BE2C (cell line): ENCODE results near the gene TTC38.

Experiments
- DNase-seq: peaks from one replicate; pipeline ENCODE4 v3.0.0-alpha.2; 2020
- H3K27me3 ChIP-seq: fragments of 250-450 bp; sonication (Bioruptor Pico); 2 replicates; pipeline ENCODE4 v1.5.1; 2020; ENCODE audit warnings: mild to moderate bottlenecking
- H3K36me3 ChIP-seq: fragments of 250-450 bp; sonication (Bioruptor Pico); 2 replicates; pipeline ENCODE4 v1.5.1; 2020; ENCODE audit warnings: mild to moderate bottlenecking
- H3K4me1 ChIP-seq: fragments of 250-450 bp; sonication (Bioruptor Pico); 2 replicates; pipeline ENCODE4 v1.5.1; 2020
- H3K4me3 ChIP-seq: 2 replicates; pipeline ENCODE4 v1.5.1; 2011; ENCODE audit warnings: low read depth, low read length
- H3K9me3 ChIP-seq: fragments of 250-450 bp; sonication (Bioruptor Pico); 2 replicates; pipeline ENCODE4 v1.5.1; 2020
- TF ChIP-seq, protein P1 (sequence below): IDR thresholded peaks from 2 replicates; pipeline ENCODE4 v1.5.1; 2012; ENCODE audit warnings: mild to moderate bottlenecking, low read depth, low read length

TTC38 gene

DNA sequence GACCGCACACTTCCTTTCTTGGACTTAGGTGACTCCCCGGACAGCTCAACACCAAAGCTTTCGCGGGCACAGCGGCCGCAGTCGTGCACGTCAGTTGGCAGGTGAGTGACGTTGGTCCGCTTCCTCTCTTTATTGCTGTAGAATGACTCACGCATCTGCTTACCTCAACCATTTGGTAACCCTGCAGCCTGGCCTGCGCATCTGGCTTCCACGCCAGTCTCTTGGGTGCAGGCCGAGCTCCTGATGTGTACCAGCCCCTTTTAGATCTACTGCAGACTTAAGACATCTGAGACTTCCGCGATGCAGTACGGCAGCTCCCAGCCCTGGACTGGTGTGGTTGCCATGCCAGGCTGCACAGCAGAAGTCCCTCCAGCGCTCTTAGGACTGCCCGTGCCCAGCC, 55.4 kb downstream of the TTC38 start:
- no peak overlapping the region for H3K4me3 ChIP-seq
- no peak for DNase-seq
- TF ChIP-seq, protein P1, sequence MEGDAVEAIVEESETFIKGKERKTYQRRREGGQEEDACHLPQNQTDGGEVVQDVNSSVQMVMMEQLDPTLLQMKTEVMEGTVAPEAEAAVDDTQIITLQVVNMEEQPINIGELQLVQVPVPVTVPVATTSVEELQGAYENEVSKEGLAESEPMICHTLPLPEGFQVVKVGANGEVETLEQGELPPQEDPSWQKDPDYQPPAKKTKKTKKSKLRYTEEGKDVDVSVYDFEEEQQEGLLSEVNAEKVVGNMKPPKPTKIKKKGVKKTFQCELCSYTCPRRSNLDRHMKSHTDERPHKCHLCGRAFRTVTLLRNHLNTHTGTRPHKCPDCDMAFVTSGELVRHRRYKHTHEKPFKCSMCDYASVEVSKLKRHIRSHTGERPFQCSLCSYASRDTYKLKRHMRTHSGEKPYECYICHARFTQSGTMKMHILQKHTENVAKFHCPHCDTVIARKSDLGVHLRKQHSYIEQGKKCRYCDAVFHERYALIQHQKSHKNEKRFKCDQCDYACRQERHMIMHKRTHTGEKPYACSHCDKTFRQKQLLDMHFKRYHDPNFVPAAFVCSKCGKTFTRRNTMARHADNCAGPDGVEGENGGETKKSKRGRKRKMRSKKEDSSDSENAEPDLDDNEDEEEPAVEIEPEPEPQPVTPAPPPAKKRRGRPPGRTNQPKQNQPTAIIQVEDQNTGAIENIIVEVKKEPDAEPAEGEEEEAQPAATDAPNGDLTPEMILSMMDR = no peak
- H3K36me3 ChIP-seq = peaks cover 79% of the 10 kb centered on the region
- H3K27me3 ChIP-seq = no peaks in the 10 kb centered on the region
- H3K4me1 ChIP-seq = no peaks in the 10 kb centered on the region
- H3K9me3 ChIP-seq = no peaks in the 10 kb centered on the region

DNA sequence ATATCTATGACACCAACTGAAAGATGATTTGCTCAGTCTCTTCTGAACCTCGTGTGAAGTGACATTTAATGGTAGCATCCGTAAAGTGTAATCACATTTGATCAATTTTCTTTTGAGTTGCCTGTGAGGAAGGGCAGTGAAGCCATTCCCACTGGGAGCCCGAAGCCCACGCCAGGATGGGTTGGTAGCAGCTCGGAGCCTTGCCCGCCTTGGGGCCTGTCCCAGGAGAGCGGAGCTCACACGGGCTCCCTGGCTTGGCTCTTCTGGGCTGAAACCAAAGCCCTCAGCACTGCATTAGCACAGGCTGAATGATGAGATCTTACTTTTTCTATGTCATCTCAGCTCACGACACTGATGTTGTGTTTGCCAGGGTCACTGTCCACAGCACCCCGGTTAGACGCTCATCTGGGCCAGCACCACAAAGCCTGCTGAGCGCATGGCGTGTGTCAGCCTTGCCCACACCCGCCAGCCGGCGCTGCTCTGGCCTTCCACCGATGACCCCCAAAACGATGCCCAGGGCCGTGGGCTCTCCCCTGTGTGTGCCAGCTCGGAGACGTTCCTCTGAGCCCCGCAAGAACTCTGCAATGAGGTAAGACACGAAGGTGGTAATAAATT, 58.4 kb downstream of the TTC38 start:
- Histone ChIP-seq H3K4me3 (no peak overlapping the region), H3K27me3 (no peaks in the 10 kb centered on the region), H3K36me3 (peaks cover 77% of the 10 kb centered on the region), H3K9me3 (no peaks in the 10 kb centered on the region), H3K4me1 (no peaks in the 10 kb centered on the region)
- TF ChIP-seq, protein P1 = no peak
- DNase-seq = no peak

DNA sequence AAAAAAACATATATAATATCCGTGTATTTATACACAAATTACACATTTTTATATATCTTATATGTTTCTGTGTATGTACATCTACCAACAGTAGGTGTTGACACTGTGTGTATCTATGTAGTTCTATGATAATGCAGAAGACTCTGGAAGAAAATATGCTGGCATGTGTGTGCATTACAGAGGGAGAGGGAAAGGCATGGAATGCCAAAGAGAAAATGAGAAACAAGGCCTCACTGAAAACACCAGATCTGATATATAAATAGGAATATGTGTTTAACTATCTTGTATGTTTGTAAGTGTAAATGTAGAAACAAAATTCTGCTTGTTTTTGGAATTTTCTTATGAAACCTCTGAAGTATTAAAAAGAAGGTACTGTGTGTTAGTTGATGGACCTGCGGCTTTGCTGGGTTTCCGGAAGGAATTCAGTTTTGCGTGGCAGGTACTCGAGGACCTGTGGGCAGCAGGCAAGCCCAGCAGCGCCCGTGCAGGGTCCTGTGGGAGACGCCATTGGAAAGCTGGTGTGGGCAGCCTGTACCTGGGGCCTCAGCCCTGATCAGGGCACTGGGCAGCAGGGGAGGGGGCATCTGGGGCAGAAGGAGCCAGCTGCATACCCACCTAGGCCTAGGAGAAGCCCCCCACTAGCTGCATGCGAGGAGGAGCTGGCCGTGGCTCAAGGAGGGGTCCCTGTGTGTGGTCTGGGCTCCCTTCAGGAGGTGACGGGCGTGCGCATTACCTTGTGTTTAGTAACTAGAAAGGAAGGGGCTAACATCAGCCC, 60.1 kb downstream of the TTC38 start:
- H3K27me3 ChIP-seq = no peaks in the 10 kb centered on the region
- H3K4me3 ChIP-seq = no peak overlapping the region
- TF ChIP-seq, protein P1 = no peak
- H3K36me3 ChIP-seq = peaks cover 85% of the 10 kb centered on the region
- H3K4me1 ChIP-seq = no peaks in the 10 kb centered on the region
- DNase-seq = no peak
- no peaks in the 10 kb centered on the region for H3K9me3 ChIP-seq

DNA sequence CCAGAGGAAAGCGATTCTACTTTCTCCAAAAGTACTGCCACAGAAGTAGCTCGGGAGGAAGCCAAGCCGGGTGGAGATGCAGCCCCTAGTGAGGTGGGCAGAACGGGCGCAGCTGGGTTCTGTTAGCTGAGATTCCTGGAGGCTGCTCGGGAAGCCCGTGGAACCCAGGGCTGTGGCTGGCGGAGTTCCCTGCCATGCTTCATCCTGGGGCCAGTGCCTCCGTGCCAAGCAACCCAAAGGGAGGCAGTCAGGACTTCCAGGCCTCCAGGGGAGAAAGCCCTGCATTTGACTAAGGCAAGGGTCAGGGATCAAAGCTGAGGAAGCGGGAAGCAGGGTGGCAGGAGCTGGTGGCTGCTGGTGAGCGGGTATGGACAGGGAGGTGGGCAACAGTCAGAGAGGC, 61.0 kb downstream of the TTC38 start:
- Histone ChIP-seq H3K27me3 (no peaks in the 10 kb centered on the region), H3K36me3 (peaks cover 81% of the 10 kb centered on the region), H3K4me1 (no peaks in the 10 kb centered on the region), H3K4me3 (no peak overlapping the region), H3K9me3 (no peaks in the 10 kb centered on the region)
- DNase-seq = no peak
- TF ChIP-seq, protein P1 = no peak

DNA sequence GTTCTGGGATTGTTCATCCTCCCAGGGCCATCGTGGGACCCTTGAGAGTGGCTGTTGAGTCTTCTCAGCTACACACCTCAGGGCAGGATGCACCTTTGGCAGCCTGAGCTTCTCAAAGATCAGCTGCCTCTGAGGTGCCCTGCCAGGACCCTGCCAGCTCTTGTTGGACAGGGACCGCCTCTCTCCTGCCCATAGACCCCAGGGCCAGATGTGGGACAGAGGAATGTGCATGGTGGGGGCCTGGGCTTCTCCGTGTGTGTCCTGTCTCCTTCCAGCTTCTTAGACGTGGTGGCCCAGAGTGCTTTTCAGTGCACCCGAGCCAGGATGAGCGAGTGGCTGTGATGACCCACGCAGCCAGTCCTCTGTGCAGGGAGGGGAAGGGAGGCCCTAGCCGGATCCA, 61.8 kb downstream of the TTC38 start:
- Histone ChIP-seq H3K4me3 (no peak overlapping the region), H3K4me1 (no peaks in the 10 kb centered on the region), H3K9me3 (no peaks in the 10 kb centered on the region), H3K27me3 (no peaks in the 10 kb centered on the region), H3K36me3 (peaks cover 76% of the 10 kb centered on the region)
- DNase-seq = no peak
- TF ChIP-seq, protein P1 = no peak

DNA sequence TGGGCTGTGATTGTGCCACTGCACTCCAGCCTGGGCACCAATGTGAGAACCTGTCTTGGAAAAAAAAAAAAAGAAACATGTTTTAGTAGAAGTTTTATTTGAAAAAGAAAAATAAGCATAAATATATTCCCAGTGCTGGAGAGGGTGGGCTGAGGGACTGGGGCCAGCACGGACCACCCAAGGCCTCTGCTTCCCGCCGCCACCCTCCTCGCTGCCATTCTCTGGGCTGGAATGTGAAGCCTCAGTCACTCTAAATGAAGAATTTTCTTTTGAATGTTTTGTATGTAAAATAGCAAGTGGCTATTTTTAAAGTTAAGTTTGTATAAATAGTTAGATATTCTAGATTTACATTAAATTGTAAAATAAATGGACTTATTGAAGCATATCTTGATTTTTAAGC, 62.6 kb downstream of the TTC38 start:
- no peaks in the 10 kb centered on the region for H3K4me1 ChIP-seq
- no peak overlapping the region for H3K4me3 ChIP-seq
- no peaks in the 10 kb centered on the region for H3K9me3 ChIP-seq
- DNase-seq = no peak
- peaks cover 68% of the 10 kb centered on the region for H3K36me3 ChIP-seq
- H3K27me3 ChIP-seq = no peaks in the 10 kb centered on the region
- TF ChIP-seq, protein P1 = no peak
